Fibroblast of upper back skin (primary cell): Measurements from ENCODE around the gene ZNF835.

Experiments
- DNase-seq: peaks from one replicate; pipeline ENCODE4 v3.0.0-alpha.2; 2013

The ZNF835 gene

GRCh38 chr19:56661248-56661647 is 10.3 kb downstream of the ZNF835 start:
- DNase-seq = no peak

- no peak for DNase-seq
Observed at GRCh38 chr19:56660381-56661107, 11.0 kb downstream of the ZNF835 start.

GRCh38 chr19:56654151-56654550 is 17.4 kb downstream of the ZNF835 start:
- DNase-seq = no peak

- no peak for DNase-seq
Observed at GRCh38 chr19:56643460-56643955, 28.0 kb downstream of the ZNF835 start.

- no peak for DNase-seq
Observed at GRCh38 chr19:56642711-56643459, 28.7 kb downstream of the ZNF835 start, which contains the start of gene SMIM17. Gene SMIM17 (plus strand): TSS chr19:56643159. CDS start chr19:56645668, 2,509 bp downstream.

GRCh38 chr19:56639217-56639616 is 32.3 kb downstream of the ZNF835 start:
- no peak for DNase-seq

DNA sequence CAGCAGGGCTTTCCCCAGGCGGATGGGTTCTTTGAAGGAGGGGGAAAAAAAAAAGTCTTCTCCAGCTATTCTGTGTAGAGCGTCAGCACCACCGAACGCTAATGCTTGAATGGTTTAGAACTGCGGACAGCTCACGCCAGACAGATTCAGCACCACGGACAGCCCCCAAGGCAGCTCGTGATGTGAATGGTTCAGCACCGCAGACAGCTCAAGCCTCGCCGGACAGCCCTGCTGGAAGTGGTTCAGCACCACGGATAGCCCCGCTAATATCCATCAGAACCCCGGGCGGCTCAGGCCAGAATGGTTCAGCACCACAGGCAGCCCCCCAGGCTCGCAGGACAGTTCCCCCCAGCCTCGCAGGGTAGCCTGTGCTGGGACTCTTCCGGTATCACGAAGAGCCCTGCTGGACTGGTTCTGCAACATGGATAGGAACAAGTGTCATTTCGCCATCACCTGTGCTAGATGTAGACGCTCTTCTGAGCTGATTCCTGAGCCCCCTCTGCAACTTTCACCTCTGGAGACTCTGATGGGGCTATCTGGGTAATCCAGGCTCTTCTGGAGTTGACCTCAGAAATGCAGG is 33.5 kb downstream of the ZNF835 start:
- peak; percentile 59 for DNase-seq

DNA sequence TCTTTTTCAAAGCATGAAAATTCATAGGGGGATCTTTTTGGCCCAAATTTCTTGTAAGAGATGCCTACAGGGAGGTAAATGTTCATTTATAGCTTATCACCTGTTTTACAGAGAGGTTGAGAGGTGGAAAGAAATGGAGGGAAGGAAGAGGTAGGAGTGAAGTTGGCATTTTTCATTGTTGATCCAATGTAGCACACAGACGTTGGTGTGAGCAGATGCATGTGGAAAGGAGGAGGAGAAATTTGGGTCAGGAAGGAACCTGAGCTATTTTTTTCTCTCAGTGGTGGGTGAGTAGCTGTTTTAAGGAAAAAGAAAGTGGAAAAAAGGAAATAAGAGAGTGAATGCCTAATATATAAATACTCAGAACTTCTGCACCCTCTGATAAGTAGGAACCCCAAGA is 38.5 kb downstream of the ZNF835 start:
- no peak for DNase-seq

GRCh38 chr19:56625708-56626107 is 45.8 kb downstream of the ZNF835 start:
- no peak for DNase-seq

DNA sequence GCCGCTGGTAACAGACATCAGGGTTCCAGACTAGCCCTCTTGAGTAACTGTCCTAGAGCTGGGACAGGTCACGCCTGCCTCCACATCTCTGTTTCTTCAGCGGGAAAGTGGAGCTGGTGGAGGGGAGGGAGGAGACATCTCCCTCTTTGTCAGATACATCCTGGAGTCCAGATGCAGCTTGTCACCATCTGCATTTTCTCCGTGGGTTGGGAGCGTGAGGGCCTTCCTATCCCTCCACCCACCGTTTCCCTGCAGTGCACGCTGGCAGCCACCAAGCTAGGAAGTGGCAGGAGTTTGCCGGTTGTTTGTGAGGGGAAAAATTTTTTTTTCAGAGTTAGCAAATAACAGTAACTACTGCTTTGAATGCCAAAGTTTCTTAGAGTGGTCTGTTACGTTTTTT is 48.6 kb downstream of the ZNF835 start:
- DNase-seq = no peak

GRCh38 chr19:56622374-56622773 is 49.2 kb downstream of the ZNF835 start:
- no peak for DNase-seq

- no peak for DNase-seq
Observed at GRCh38 chr19:56619121-56619520, 52.4 kb downstream of the ZNF835 start.

DNA sequence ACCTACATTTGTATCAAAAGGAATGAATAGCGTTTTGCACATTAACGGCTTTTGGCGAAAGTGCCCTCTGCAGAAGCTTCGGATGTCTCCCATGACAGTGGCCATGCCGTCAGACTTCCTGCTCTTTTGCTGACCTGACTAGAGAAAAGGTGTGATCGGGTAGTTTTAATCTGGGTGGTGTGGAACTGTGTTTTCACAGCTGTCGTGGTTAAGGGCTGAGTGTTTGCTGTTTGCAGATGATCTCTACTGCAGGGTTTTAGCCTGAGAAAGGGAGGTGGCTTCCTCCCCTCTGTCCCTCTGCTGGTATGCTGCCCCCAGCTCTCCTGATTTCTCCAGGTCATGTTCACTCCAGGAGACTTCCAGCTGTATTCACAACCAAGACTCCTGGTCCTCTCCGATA is 54.0 kb downstream of the ZNF835 start:
- no peak for DNase-seq

DNA sequence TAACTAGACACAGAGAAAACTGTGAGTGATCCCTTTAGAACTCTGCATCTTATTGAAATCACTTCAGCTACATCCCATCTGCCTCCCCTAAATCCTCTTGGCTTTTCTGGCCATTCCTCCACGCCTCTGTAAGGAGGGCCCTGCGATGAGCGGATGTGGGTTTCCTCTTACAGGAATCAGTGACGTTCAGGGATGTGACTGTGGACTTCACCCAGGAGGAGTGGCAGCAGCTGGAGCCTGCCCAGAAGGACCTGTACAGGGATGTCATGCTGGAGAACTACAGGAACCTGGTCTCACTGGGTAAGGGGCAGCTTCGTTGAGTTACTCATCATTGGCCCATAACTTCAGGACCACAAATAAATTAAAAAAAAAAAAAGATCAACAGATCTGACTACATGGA is 57.9 kb downstream of the ZNF835 start:
- no peak for DNase-seq

DNA sequence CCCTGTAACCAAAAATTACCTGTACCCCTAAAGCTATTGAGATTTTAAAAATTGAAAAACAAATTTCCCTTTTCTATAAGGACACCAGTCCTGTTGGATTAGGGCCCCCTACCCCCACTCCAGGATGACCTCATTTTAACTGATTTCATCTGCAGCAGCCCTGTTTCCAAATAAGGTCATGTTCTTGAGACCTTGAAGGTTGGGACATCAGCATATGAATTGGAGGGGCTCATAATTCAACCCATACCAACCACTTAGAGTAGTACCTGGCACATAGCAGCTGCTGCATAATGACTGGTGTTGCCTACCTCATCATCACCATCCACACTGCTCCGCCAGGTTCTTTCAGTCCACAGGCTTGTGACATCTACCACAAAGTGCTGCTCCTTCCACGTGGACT is 58.8 kb downstream of the ZNF835 start:
- DNase-seq = no peak
